Trophoblast cell (in vitro differentiated cells and primary cell): ENCODE results near the gene DIP2B.

Source experiments
- DNase-seq, 2 donors: peaks; one replicate each; pipeline ENCODE4 v3.0.0-alpha.2; 2016
- H2AFZ ChIP-seq: 2 replicates; pipeline ENCODE4 v1.6.1; 2013; ENCODE audit warnings: low read length, moderate library complexity, mild to moderate bottlenecking; ENCODE audit not compliant: insufficient read depth, poor library complexity
- H2AK5ac ChIP-seq: 2 replicates; pipeline ENCODE4 v1.6.1; 2013; ENCODE audit warnings: mild to moderate bottlenecking, low read length
- H2BK120ac ChIP-seq: 2 replicates; pipeline ENCODE4 v1.6.1; 2013; ENCODE audit warnings: low read length, mild to moderate bottlenecking, moderate library complexity; ENCODE audit not compliant: insufficient read depth, poor library complexity
- H2BK12ac ChIP-seq: 2 replicates; pipeline ENCODE4 v1.6.1; 2013; ENCODE audit warnings: mild to moderate bottlenecking, low read length, moderate library complexity
- H2BK5ac ChIP-seq: 2 replicates; pipeline ENCODE4 v1.6.1; 2013; ENCODE audit warnings: low read length, low read depth, moderate library complexity, mild to moderate bottlenecking; ENCODE audit not compliant: poor library complexity
- H3K14ac ChIP-seq: 2 replicates; pipeline ENCODE4 v1.6.1; 2013; ENCODE audit warnings: mild to moderate bottlenecking, low read length
- H3K18ac ChIP-seq: 2 replicates; pipeline ENCODE4 v1.6.1; 2013; ENCODE audit warnings: mild to moderate bottlenecking, low read length
- H3K23ac ChIP-seq: 2 replicates; pipeline ENCODE4 v1.6.1; 2013; ENCODE audit warnings: low read length
- H3K27ac ChIP-seq: 2 replicates; pipeline ENCODE4 v1.5.1; 2013; ENCODE audit warnings: low read depth, mild to moderate bottlenecking, inconsistent platforms, low read length, moderate library complexity
- H3K27me3 ChIP-seq: 2 replicates; pipeline ENCODE4 v1.6.1; 2013; ENCODE audit warnings: inconsistent platforms, mild to moderate bottlenecking, low read length, moderate library complexity; ENCODE audit not compliant: insufficient read depth
- H3K36me3 ChIP-seq, 2 experiments: 1 replicate in 1 of 2; 2 replicates in 1 of 2; pipeline ENCODE4 v1.6.1; 2013; ENCODE audit warnings: low read length in 2 of 2, mild to moderate bottlenecking in 2 of 2, moderate library complexity in 1 of 2; ENCODE audit not compliant: insufficient read depth in 2 of 2, control insufficient read depth in 1 of 2
- H3K4ac ChIP-seq: 2 replicates; pipeline ENCODE4 v1.6.1; 2013; ENCODE audit warnings: low read depth, mild to moderate bottlenecking, low read length, moderate library complexity
- H3K4me1 ChIP-seq, 2 experiments: 1 replicate in 1 of 2; 2 replicates in 1 of 2; pipeline ENCODE4 v1.6.1; 2013; ENCODE audit warnings: low read length in 2 of 2, mild to moderate bottlenecking in 2 of 2, moderate library complexity in 1 of 2; ENCODE audit not compliant: insufficient read depth in 2 of 2, control insufficient read depth in 1 of 2
- H3K4me2 ChIP-seq: 2 replicates; pipeline ENCODE4 v1.6.1; 2013; ENCODE audit warnings: inconsistent platforms, mild to moderate bottlenecking, low read length, moderate library complexity
- H3K4me3 ChIP-seq: 2 replicates; pipeline ENCODE4 v1.5.1; 2013; ENCODE audit warnings: mild to moderate bottlenecking, low read depth, low read length, inconsistent platforms
- H3K79me1 ChIP-seq: one replicate; pipeline ENCODE4 v1.6.1; 2013; ENCODE audit warnings: low read length
- H3K79me2 ChIP-seq: 2 replicates; pipeline ENCODE4 v1.6.1; 2013; ENCODE audit warnings: low read length, mild to moderate bottlenecking; ENCODE audit not compliant: control insufficient read depth, insufficient read depth, poor library complexity
- H3K9ac ChIP-seq: 2 replicates; pipeline ENCODE4 v1.6.1; 2013; ENCODE audit warnings: mild to moderate bottlenecking, low read length
- H3K9me3 ChIP-seq: 2 replicates; pipeline ENCODE4 v1.6.1; 2013; ENCODE audit warnings: low read depth, mild to moderate bottlenecking, control low read depth, inconsistent platforms, low read length; ENCODE audit not compliant: insufficient read depth
- H4K12ac ChIP-seq: 2 replicates; pipeline ENCODE4 v1.6.1; 2013; ENCODE audit warnings: low read depth, mild to moderate bottlenecking, low read length, moderate library complexity
- H4K8ac ChIP-seq: 2 replicates; pipeline ENCODE4 v1.6.1; 2013; ENCODE audit warnings: low read depth, mild to moderate bottlenecking, low read length, moderate library complexity
- H4K91ac ChIP-seq: one replicate; pipeline ENCODE4 v1.6.1; 2013; ENCODE audit warnings: low read depth, mild to moderate bottlenecking, low read length, moderate library complexity
- WGBS: extraction: QIAGEN DNeasy Blood & Tissue Kit; methylation state at CpG from one replicate; pipeline ENCODE4 v1.1.7; 2013; ENCODE audit warnings: missing lambda C conversion rate; ENCODE audit not compliant: insufficient read length, insufficient coverage; ENCODE audit errors: extremely low coverage; 5-methylcytosine and 5-hydroxymethylcytosine counted together

The DIP2B gene

DNA sequence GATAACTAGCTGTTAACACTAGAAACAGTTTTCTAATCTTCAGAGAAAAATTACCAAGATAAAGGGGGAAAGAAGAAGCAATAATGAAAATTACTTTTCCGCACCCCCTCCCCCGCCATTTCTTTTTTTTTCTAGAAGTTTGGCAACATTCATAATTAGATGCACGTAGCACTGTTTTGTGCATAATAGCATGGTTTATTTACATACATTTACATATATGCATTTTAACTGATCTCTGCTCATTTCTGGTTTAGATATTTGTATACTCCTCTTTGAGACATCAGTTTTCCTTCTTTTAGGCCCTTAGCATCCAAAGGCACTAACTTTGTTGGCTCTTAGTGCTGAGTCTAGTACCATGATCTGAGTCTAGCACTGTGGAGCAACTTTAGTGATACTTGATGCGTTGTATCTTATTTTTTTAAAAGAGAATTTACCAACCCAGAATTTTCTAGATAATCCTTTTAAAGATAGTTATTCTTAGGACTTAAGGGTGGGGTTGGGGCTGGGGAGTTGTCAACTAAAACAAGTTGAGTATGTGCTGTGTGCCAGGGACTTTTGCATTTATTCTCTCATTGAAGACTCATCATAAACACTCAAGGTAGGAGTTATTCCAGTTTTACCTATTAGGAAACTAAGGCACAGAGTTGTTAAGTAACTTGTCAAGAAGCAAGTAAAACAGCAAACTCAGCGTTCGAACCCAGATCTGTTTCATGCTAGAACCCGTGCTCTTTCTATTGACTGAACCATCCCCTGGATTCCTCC is 110.5 kb downstream of the DIP2B start:
- no peak overlapping the region for H2AFZ ChIP-seq
- no peaks in the 10 kb centered on the region for H3K9me3 ChIP-seq
- H3K79me2 ChIP-seq: peaks cover 11% of the 10 kb centered on the region
- no peak overlapping the region for H4K12ac ChIP-seq
- H3K4me1 ChIP-seq: peaks cover 31 to 42% of the 10 kb centered on the region in 2 experiments
- no CpG with 5 or more reads among the region's 7 CpGs for WGBS
- peak overlapping the region; percentile 66 for H4K91ac ChIP-seq
- peaks cover 47% of the 10 kb centered on the region for H3K79me1 ChIP-seq
- H3K9ac ChIP-seq: no peak overlapping the region
- H3K23ac ChIP-seq: no peak overlapping the region
- H3K27me3 ChIP-seq: no peaks in the 10 kb centered on the region
- H3K4me3 ChIP-seq: no peak overlapping the region
- DNase-seq: no peak
- no peak overlapping the region for H2BK12ac ChIP-seq
- peak overlapping the region; percentile 75 for H2BK5ac ChIP-seq
- H3K36me3 ChIP-seq: no peaks in the 10 kb centered on the region
- H4K8ac ChIP-seq: no peak overlapping the region
- peak overlapping the region; percentile 75 for H3K27ac ChIP-seq
- peak overlapping the region; percentile 82 for H2BK120ac ChIP-seq
- no peak overlapping the region for H3K4ac ChIP-seq
- no peak overlapping the region for H2AK5ac ChIP-seq
- peak overlapping the region; percentile 53 for H3K14ac ChIP-seq
- H3K18ac ChIP-seq: no peak overlapping the region
- no peak overlapping the region for H3K4me2 ChIP-seq

DNA sequence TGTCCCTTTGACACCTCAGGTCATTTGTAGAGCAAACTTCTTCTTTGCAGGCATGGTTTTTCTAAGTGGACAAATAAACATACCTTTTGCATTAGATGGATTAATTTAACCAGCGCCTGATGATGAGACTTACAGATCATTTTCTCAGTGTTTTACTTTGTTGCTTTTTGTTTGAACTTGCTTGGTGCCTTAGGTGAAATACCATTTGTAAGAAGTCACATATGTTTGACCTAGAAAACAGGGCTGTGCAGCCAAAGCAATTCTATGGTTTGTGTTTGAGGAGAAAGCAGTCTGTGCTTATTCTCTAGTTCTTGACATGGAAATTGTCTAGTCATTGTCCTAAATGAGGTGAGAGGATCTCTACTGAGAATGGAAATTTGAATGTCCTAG is 111.1 kb downstream of the DIP2B start:
- H3K9ac ChIP-seq: no peak overlapping the region
- peak overlapping the region; percentile 53 for H3K14ac ChIP-seq
- H3K79me1 ChIP-seq: peaks cover 51% of the 10 kb centered on the region
- DNase-seq: peak in 1 of 2 donors; percentile 65
- WGBS: no CpG with 5 or more reads among the region's 1 CpG
- no peaks in the 10 kb centered on the region for H3K9me3 ChIP-seq
- H4K12ac ChIP-seq: no peak overlapping the region
- no peak overlapping the region for H3K4me3 ChIP-seq
- H3K23ac ChIP-seq: no peak overlapping the region
- no peak overlapping the region for H2AK5ac ChIP-seq
- H3K4me2 ChIP-seq: no peak overlapping the region
- H4K91ac ChIP-seq: peak overlapping the region; percentile 66
- peaks cover 32 to 44% of the 10 kb centered on the region in 2 experiments for H3K4me1 ChIP-seq
- peaks cover 11% of the 10 kb centered on the region for H3K79me2 ChIP-seq
- H3K36me3 ChIP-seq: no peaks in the 10 kb centered on the region
- no peak overlapping the region for H2BK12ac ChIP-seq
- H3K27me3 ChIP-seq: no peaks in the 10 kb centered on the region
- H3K4ac ChIP-seq: no peak overlapping the region
- peak overlapping the region; percentile 75 for H2BK5ac ChIP-seq
- H3K18ac ChIP-seq: no peak overlapping the region
- H2AFZ ChIP-seq: no peak overlapping the region
- H2BK120ac ChIP-seq: peak overlapping the region; percentile 46
- peak overlapping the region; percentile 75 for H3K27ac ChIP-seq
- H4K8ac ChIP-seq: no peak overlapping the region

DNA sequence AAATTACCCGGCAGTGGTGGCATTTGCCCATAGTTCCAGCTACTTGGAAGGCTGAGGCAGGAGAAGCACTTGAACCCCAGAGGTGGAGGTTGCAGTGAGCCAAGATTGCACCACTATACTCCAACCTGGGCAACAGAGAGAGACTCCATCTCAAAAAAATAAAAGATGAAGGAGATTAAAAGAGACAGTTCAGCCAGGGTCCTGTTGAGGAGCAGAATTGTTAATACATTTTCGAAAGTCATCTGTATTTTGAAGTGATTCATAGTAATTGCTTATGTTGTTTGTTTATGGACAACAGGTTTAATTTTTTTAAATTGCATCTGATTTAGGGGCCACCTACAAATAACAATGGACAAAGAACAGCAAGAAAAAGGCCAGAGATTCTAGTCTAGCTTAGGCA is 112.9 kb downstream of the DIP2B start:
- H2BK12ac ChIP-seq: peak overlapping the region; percentile 75
- H3K27ac ChIP-seq: peak overlapping the region; percentile 51
- no peak for DNase-seq
- peaks cover 32 to 46% of the 10 kb centered on the region in 2 experiments for H3K4me1 ChIP-seq
- H4K8ac ChIP-seq: no peak overlapping the region
- H3K4me2 ChIP-seq: no peak overlapping the region
- H3K9me3 ChIP-seq: no peaks in the 10 kb centered on the region
- no CpG with 5 or more reads among the region's 2 CpGs for WGBS
- no peak overlapping the region for H4K12ac ChIP-seq
- no peak overlapping the region for H2AFZ ChIP-seq
- peak overlapping the region; percentile 74 for H4K91ac ChIP-seq
- H3K14ac ChIP-seq: peak overlapping the region; percentile 28
- H3K23ac ChIP-seq: no peak overlapping the region
- no peak overlapping the region for H3K9ac ChIP-seq
- no peaks in the 10 kb centered on the region for H3K36me3 ChIP-seq
- peak overlapping the region; percentile 77 for H3K4ac ChIP-seq
- peak overlapping the region; percentile 74 for H2BK5ac ChIP-seq
- H3K79me1 ChIP-seq: peaks cover 56% of the 10 kb centered on the region
- H3K18ac ChIP-seq: peak overlapping the region; percentile 46
- H2AK5ac ChIP-seq: no peak overlapping the region
- no peak overlapping the region for H3K4me3 ChIP-seq
- H3K27me3 ChIP-seq: no peaks in the 10 kb centered on the region
- peaks cover 11% of the 10 kb centered on the region for H3K79me2 ChIP-seq
- H2BK120ac ChIP-seq: peak overlapping the region; percentile 72

- H2BK12ac ChIP-seq: no peak overlapping the region
- no peaks in the 10 kb centered on the region for H3K9me3 ChIP-seq
- H3K4ac ChIP-seq: no peak overlapping the region
- H3K18ac ChIP-seq: no peak overlapping the region
- no peaks in the 10 kb centered on the region for H3K27me3 ChIP-seq
- peak overlapping the region; percentile 71 for H3K23ac ChIP-seq
- H3K79me1 ChIP-seq: peaks cover 49% of the 10 kb centered on the region
- H3K79me2 ChIP-seq: peaks cover 13% of the 10 kb centered on the region
- peak overlapping the region; percentile 100 for H4K91ac ChIP-seq
- H3K9ac ChIP-seq: peak overlapping the region; percentile 66
- peak overlapping the region; percentile 100 for H2BK5ac ChIP-seq
- no CpG with 5 or more reads among the region's 7 CpGs for WGBS
- peak overlapping the region; percentile 31 for H3K4me2 ChIP-seq
- H3K36me3 ChIP-seq: no peaks in the 10 kb centered on the region
- H3K14ac ChIP-seq: peak overlapping the region; percentile 73
- H3K4me3 ChIP-seq: no peak overlapping the region
- peak overlapping the region; percentile 67 for H2BK120ac ChIP-seq
- H4K8ac ChIP-seq: peak overlapping the region; percentile 33
- no peak overlapping the region for H4K12ac ChIP-seq
- H3K27ac ChIP-seq: peak overlapping the region; percentile 100
- H2AK5ac ChIP-seq: no peak overlapping the region
- peaks cover 27 to 38% of the 10 kb centered on the region in 2 experiments for H3K4me1 ChIP-seq
- peak; percentile 89 to 93 for DNase-seq
- H2AFZ ChIP-seq: no peak overlapping the region
Observed at GRCh38 chr12:50618864-50619609, 114.3 kb downstream of the DIP2B start.
